22Rv1 (cell line): ENCODE results near the gene USH2A.

Experiments used
- ZFX ChIP-seq: fragments of 450-650 bp; IDR thresholded peaks from 2 replicates; pipeline ENCODE4 v1.6.1; 2017; ENCODE audit warnings: antibody characterized with exemption, borderline replicate concordance
- TF ChIP-seq, protein P1 (sequence below): fragments of 450-650 bp; IDR thresholded peaks from 2 replicates; pipeline ENCODE4 v1.5.1; 2017; ENCODE audit warnings: mild to moderate bottlenecking

DNA sequence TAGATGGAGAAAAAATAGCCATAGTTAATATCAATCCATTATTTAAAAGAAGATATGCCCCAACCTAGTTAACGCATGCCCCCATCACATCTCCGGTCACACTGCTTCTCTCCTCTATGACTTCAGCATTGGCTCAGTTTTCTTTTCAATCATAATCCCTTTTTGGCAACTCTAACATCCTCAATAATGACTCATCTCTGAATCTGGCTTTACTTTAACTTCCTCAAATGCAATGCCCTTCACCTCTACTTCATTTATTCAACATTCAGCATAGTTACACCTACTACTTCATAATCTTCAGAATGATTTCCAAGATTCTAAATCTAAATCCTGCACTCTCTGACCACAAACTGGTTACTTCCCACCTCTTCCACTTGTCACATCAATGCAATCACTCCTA lies 417.3 kb downstream of the USH2A start:
- TF ChIP-seq, protein P1, sequence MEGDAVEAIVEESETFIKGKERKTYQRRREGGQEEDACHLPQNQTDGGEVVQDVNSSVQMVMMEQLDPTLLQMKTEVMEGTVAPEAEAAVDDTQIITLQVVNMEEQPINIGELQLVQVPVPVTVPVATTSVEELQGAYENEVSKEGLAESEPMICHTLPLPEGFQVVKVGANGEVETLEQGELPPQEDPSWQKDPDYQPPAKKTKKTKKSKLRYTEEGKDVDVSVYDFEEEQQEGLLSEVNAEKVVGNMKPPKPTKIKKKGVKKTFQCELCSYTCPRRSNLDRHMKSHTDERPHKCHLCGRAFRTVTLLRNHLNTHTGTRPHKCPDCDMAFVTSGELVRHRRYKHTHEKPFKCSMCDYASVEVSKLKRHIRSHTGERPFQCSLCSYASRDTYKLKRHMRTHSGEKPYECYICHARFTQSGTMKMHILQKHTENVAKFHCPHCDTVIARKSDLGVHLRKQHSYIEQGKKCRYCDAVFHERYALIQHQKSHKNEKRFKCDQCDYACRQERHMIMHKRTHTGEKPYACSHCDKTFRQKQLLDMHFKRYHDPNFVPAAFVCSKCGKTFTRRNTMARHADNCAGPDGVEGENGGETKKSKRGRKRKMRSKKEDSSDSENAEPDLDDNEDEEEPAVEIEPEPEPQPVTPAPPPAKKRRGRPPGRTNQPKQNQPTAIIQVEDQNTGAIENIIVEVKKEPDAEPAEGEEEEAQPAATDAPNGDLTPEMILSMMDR, result no peak
- TF ChIP-seq ZFX, result no peak
